Choroid plexus epithelial cell (primary cell): Measurements from ENCODE around the gene OAF.

ENCODE experiments used
- DNase-seq: peaks from one replicate; pipeline ENCODE4 v3.0.0-alpha.2; 2010; ENCODE audit warnings: low read depth
- H3K4me3 ChIP-seq: 2 replicates; pipeline ENCODE4 v1.5.1; 2011; ENCODE audit warnings: low read depth, mild to moderate bottlenecking, control low read depth, low read length, moderate library complexity
- TF ChIP-seq, protein P1 (sequence below): conservative IDR thresholded peaks from 2 replicates; pipeline ENCODE4 v1.5.1; 2011; ENCODE audit warnings: low read depth, mild to moderate bottlenecking, control low read depth, inconsistent platforms, low read length, moderate library complexity

The OAF gene

GRCh38 chr11:120205596-120206161, 5.2 kb upstream of the OAF start:
- H3K4me3 ChIP-seq = no peak overlapping the region
- DNase-seq = peak; percentile 74
- TF ChIP-seq, protein P1, sequence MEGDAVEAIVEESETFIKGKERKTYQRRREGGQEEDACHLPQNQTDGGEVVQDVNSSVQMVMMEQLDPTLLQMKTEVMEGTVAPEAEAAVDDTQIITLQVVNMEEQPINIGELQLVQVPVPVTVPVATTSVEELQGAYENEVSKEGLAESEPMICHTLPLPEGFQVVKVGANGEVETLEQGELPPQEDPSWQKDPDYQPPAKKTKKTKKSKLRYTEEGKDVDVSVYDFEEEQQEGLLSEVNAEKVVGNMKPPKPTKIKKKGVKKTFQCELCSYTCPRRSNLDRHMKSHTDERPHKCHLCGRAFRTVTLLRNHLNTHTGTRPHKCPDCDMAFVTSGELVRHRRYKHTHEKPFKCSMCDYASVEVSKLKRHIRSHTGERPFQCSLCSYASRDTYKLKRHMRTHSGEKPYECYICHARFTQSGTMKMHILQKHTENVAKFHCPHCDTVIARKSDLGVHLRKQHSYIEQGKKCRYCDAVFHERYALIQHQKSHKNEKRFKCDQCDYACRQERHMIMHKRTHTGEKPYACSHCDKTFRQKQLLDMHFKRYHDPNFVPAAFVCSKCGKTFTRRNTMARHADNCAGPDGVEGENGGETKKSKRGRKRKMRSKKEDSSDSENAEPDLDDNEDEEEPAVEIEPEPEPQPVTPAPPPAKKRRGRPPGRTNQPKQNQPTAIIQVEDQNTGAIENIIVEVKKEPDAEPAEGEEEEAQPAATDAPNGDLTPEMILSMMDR = no peak

GRCh38 chr11:120207512-120207911, 3.3 kb upstream of the OAF start:
- DNase-seq = no peak
- TF ChIP-seq, protein P1 = no peak
- H3K4me3 ChIP-seq = no peak overlapping the region

DNA sequence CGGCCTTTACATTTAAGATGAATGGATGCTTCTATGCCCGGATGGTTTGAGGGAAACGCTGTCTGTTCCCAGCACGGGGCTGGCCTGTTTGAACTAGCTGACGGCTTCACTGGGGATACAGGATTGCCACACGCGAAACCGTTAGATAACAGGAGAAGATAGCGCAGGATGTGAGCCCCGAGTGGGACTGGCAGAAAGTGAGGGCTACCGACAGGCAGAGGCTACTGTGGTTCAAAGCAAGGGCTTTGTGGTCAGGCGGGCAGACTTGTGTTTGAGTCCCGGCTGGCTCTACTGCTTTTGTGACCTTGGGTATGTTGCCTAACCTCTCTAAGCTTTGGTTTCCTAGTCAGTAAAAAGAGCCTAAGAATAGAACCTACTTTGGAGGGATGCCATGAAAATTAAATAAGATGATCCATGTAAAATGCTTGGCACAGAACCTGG, 2.8 kb upstream of the OAF start:
- H3K4me3 ChIP-seq = no peak overlapping the region
- DNase-seq = no peak
- TF ChIP-seq, protein P1 = no peak

DNA sequence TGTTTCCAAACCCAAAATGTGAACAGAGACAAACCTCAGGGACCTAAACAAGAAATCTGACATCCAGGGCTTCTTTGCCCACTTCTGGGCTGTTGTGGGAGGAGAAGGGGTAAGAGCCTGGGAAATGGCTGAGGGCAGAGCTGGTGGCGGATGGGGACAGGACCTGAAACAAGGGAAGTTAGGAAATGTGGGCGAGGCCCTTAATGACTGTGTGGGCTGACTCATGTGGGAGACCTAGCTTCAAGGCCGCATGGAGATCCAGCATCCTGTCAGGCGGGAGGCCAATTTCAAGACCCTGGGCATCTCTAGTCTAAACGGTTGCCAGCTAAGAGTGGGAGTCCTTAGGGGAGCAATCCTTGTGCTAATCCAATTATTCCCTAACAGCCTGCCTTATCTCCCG, 2.1 kb upstream of the OAF start:
- no peak overlapping the region for H3K4me3 ChIP-seq
- TF ChIP-seq, protein P1 = no peak
- peak; percentile 48 for DNase-seq

GRCh38 chr11:120209746-120210625, 846 bp upstream of the OAF start:
- peak overlapping the region; percentile 74 for H3K4me3 ChIP-seq
- DNase-seq = no peak
- TF ChIP-seq, protein P1 = no peak

DNA sequence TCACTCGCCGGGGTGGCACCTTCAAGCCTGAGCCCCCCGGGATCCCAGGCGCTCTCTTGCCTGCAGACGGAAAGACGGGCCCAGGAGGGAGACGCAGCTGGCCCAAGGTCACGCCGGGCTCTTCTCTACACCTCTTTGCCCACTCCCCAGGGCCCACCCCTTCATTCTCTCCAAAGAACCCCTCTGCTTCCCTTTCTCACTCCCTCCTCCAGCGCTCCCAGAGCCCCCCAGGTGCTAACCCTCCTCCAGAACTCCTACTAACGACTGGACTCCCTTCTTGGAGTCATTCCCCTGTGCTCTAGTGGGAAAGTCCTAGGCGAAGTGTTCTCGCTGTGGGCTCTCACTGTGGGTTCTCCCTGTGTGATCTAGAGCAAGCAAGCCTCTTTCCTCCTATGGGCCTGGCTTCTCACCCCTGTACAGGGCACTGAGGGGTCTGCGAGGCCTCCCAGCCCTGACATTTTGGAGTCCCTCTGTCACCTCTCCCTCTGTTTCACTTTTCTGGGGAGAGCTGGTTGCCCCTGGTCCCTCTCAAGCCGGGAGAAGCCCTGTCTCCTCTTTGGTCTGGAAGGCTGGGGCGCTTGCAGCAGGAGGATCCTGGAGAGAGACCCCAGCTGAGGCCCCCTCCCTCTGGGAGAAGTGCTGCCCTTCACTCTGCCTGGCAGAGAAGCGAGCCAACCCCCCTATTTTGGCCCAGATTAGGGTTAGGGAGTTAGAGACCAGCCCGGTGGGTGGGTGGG, 858 bp downstream of the OAF start:
- H3K4me3 ChIP-seq = peak overlapping the region; percentile 74
- TF ChIP-seq, protein P1 = no peak
- no peak for DNase-seq
